ENCODE results near the gene CXorf49. TPM values are rescaled to one million over a fixed set of nuclear protein-coding genes. Genes with fewer than 3 reads are reported as not detected.

CXorf49 gene
- not detected in 2 replicates for total RNA-seq

DNA sequence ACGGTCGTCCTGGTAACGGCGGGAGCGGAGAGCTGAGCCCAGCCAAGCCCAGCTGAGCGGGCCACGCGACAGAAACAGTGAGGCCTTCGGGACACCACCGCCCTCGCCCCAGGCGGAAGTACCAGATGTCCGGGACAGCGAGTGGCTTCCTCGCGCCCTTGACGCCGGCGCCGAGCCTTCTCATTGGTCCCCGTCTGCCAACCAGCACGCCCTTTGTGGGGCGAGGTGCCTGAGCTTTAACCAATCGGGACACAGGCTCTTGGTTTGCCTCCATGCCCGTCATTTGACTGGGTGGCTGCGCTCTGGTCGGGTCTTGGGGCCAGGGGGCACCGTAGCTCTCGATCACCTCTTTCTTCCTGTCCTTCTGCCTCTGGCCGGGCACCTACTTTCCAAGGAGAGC is at the start of gene CXorf49:
CXorf49 (minus strand) TSS at position 101 of the 400 bp plus-strand sequence. CDS start 134 bp downstream, outside the sequence.

DNA sequence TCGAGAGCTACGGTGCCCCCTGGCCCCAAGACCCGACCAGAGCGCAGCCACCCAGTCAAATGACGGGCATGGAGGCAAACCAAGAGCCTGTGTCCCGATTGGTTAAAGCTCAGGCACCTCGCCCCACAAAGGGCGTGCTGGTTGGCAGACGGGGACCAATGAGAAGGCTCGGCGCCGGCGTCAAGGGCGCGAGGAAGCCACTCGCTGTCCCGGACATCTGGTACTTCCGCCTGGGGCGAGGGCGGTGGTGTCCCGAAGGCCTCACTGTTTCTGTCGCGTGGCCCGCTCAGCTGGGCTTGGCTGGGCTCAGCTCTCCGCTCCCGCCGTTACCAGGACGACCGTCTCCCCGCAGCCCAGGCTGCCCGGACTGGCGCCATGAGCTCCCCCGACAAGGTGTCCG is 45.0 kb upstream of the CXorf49 start, which contains the start of gene CXorf49B:
CXorf49B (plus strand) TSS at position 301 of the 400 bp plus-strand sequence; CDS start at position 376, 75 bp downstream.

DNA sequence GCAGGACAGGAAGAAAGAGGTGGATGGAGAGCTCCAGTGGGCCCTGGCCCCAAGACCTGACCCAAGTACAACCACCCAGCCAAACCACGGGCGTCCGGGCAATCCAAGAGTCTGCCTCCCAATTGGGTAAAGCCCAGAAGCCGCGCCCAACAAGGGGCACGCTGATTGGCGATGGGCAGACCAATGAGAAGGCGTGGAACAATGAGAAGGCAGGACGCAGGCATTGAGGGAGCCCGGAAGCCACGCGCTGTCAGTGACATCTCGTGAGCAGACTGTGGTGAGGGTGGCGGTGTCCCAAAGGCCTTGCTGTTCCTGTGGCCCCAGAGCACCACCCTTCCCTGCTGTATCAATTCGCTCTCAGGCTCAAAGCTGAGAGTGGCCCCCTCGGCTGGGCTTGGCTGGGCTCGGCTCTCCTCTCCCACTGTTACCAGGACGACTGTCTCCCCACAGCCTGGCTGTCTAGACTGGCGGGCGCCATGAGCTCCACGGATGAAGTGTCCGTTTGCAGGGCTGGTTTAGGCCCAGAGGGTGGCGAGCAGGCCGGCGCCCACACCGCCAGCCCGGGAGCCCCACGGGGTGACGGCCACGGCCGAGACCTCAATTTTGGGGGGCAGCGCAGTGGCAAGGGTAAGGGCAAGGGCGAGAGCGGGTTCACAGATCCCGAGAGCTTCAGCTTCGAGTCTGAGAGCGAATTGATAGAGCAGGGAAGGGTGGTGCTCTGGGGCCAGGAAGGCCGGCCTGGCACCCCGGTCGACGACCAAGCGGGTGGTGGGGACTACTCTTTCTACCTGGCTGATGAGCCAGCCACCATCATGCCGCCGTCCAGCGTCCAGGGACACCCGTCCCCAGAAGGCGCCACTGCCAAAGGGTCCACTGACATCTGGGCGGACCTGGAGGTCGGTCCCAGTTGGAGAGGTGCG is 50.5 kb downstream of the CXorf49 start, which contains the start of gene LOC101059915:
LOC101059915 (plus strand) TSS at position 219 of the 920 bp plus-strand sequence.

Other genes starting within 250 kb of the CXorf49 start
- 113 and 128 TPM in 2 replicates for gene OGT, start 185.2 kb downstream of the CXorf49 start, total RNA-seq
- 2.9 and 3.1 TPM in 2 replicates for gene GCNA, start 139.8 kb downstream of the CXorf49 start, total RNA-seq
- not detected in 2 replicates for gene CXCR3, start 99.8 kb downstream of the CXorf49 start, total RNA-seq
- gene CXorf49B, start 45.1 kb upstream of the CXorf49 start, total RNA-seq = not detected in 2 replicates
- 2.4 and 4.4 TPM in 2 replicates for gene NHSL2, start 192.6 kb upstream of the CXorf49 start, total RNA-seq

Measured in smooth muscle cell of the pulmonary artery (primary cell).